ENCODE data around the gene TMEM252.

DNA sequence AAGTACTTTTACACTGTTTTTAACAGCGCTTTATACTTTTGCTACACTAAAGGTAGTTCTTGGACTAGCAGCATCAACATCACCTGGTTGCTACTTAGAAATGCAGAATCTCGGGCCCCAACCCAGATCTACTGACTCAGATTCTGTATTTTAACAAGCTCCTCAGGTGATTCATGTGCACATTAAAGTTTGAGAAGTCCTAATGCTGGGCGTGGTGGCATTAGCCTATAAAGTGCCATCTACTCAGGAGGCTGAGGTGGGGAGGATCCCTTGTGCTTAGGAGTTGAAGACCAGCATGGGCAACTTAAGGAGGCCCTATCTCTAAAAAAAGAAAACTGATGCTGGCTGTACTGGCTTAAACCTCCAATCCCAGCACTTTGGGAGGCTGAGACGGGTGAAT lies 26.7 kb downstream of the TMEM252 start:
- no peak for TF ChIP-seq POLR2A (IDR thresholded peaks at IDR 0.05; ENCODE audit: low read length)
- TF ChIP-seq GATA1 (IDR thresholded peaks at IDR 0.05; ENCODE audit: low read depth, low read length) = no peak
